D721Med (cell line): ENCODE measurements around the gene ARHGAP5.

Experiments
- DNase-seq: peaks from one replicate; pipeline ENCODE4 v3.0.0; 2011; ENCODE audit warnings: low spot score; ENCODE audit not compliant: insufficient read length
- FAIRE-seq: peaks from 2 replicates; lab custom pipeline; 2011; peaks lifted over from hg19 to GRCh38; lab: Jason Lieb, UNC
- TF ChIP-seq, protein P1 (sequence below): IDR thresholded peaks from 2 replicates; pipeline ENCODE4 v1.5.1; 2012; ENCODE audit warnings: mild to moderate bottlenecking, control low read depth; ENCODE audit not compliant: insufficient read depth; ENCODE audit errors: missing control alignments

The ARHGAP5 gene

DNA sequence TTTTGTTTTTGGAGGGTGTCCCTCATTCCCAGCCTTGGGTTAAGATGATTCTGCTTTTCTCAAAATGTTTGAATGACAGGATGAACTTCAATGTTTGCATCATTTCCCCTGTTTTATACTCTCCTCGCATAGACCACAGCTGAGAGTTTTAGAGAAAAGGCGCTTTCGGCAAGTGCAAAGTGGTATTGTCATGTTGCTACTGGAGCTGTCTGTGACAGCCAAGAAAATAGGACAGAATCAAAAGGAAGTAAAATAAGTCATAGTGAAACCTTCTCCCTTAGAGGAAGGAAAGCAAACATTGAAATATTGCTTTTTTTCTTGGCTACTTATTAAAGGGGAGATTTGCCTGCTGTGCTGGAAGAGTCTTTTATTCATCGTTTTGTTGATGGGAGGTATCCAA, 33.5 kb upstream of the ARHGAP5 start:
- FAIRE-seq (no peak), DNase-seq (no peak)

DNA sequence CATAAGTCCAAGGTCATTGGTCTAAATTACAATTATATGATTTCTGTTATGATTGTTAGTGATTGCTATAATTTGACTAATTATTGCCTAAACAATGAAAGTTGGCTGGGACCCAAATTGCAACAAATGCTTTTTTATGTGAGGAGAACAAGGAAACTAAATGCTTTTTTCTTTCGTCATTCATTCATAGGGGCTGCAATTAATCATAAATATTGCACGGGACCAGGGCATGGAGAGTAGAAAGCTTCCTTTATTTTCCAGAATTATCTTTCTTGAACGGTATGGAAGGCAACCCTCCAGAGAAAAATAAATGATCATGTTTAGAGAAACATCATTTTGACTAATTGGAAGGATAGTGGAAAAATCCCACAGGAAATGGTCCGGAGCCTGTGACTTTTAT, 32.6 kb upstream of the ARHGAP5 start:
- TF ChIP-seq, protein P1, sequence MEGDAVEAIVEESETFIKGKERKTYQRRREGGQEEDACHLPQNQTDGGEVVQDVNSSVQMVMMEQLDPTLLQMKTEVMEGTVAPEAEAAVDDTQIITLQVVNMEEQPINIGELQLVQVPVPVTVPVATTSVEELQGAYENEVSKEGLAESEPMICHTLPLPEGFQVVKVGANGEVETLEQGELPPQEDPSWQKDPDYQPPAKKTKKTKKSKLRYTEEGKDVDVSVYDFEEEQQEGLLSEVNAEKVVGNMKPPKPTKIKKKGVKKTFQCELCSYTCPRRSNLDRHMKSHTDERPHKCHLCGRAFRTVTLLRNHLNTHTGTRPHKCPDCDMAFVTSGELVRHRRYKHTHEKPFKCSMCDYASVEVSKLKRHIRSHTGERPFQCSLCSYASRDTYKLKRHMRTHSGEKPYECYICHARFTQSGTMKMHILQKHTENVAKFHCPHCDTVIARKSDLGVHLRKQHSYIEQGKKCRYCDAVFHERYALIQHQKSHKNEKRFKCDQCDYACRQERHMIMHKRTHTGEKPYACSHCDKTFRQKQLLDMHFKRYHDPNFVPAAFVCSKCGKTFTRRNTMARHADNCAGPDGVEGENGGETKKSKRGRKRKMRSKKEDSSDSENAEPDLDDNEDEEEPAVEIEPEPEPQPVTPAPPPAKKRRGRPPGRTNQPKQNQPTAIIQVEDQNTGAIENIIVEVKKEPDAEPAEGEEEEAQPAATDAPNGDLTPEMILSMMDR = no peak
- DNase-seq (no peak), FAIRE-seq (no peak)

More for the DNA sequence above, 33.5 kb upstream of the ARHGAP5 start:
- TF ChIP-seq, protein P1 = no peak

DNA sequence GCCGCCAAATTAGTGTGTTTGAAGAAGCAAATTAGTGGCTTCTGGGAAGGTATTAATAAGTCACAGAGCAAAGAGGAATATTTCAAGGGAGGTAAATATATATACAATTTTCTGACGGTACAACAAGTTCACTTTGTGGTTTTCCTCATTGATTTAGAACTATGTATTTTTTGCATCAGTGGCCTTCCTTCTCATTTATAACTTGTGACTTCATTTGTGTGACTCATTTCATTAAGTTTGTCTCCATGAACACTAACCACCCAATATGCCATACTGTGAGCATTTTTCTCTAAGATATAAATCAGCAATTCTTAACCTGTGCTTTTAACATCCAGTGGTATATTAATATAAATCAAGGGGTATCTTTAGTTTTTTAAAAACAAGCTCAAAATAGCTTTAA, 29.3 kb upstream of the ARHGAP5 start:
- TF ChIP-seq, protein P1 = no peak
- no peak for FAIRE-seq
- DNase-seq = no peak

DNA sequence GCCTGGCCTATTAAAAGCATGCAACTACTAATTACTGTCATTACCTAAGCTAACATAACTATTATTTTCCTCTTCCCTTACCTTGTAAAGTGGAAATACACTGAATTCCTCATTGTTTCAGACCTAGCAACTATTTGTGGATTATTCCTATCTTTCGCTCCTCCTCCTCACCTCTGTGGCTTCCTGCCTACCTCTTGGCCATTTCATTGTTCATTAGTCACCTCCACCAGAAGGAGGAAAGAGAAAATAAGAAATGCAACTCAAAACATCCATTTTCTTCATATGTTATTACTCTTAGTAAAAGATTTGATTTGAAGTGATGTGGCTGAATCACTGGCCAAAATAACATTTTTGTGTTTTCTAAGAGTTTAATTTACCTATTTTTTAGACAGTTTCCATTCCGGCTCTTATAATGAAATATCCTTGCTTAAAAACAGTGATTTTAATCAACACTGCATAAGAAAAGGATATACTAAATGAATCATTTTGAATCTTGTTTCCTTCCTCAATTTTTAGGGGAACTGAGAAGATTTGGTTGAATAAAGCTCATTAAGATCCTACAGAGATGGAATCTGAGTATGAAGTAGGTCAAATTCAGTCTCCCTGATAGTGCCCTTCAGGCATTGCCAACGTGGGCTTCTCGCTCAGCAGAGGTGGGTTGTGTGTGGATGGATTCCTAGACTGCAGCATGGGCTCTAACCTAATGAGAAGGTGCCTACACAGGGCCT, 27.6 kb upstream of the ARHGAP5 start:
- DNase-seq (no peak), FAIRE-seq (no peak)
- TF ChIP-seq, protein P1 = no peak

DNA sequence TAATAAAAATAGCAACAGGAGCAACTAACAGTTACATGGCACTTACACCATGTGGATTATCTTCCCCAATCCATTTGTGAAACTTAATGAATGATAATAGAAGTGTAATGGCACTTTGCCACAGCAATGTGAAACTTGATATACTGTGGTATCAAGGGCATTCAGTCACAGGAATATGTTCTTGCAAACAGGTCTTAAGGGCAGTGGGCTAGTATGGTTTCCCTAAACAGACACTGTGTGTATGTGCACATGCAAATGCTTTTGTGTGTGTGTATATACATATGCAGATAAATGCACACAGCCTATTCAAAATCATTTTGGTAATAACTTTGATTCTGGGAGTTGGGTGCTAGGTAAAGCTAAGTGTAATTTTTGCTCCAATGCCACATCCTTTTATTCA, 26.2 kb upstream of the ARHGAP5 start:
- DNase-seq = no peak
- no peak for FAIRE-seq
- TF ChIP-seq, protein P1 = no peak

DNA sequence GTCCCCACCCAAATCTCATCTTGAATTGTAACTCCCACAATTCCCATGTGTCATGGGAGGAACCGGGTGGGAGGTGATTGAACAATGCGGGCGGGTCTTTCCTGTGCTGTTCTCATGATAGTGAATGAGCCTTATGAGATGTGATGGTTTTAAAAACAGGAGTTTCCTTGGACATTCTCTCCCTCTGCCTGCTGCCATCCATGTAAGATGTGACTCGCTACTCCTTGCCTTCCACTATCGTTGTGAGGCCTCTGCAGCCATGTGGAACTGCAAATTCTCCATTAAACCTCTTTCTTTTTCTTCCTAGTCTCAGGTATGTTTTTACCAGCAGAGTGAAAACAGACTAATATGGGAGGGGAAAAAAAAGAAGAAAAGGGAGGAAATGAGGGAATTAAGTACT, 22.6 kb upstream of the ARHGAP5 start:
- TF ChIP-seq, protein P1 = no peak
- no peak for FAIRE-seq
- no peak for DNase-seq

DNA sequence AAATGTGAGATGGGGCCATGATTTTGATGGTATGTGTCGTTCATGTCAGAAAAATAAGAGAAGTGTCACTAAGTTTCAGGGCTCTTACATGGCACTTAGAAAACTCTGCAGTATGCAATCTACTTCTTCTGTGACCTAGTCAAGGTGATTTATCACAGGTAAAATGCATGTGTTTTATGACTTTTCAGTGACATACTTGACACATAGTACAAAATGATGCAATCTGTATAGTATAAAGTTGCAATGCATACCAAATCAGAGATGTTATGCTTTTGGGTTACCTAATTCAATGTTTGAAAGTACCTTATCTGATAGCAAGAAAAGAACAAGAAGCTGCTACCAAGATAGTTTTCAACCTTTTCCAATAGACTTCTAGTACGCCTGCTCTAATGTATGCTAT, 21.9 kb upstream of the ARHGAP5 start:
- FAIRE-seq (no peak), DNase-seq (no peak)
- TF ChIP-seq, protein P1 = no peak
